Retinal pigment epithelial cell (primary cell): ENCODE data around the gene ARHGEF38.

Source experiments
- DNase-seq: peaks from one replicate; pipeline ENCODE4 v3.0.0-alpha.2; 2010; ENCODE audit warnings: low read depth
- H3K4me3 ChIP-seq: 2 replicates; pipeline ENCODE4 v1.5.1; 2011; ENCODE audit warnings: mild to moderate bottlenecking, low read length, control low read depth, moderate library complexity
- CTCF ChIP-seq: conservative IDR thresholded peaks from 2 replicates; pipeline ENCODE4 v1.5.1; 2011; ENCODE audit warnings: low read depth, low read length, control low read depth, inconsistent platforms

ARHGEF38 gene

GRCh38 chr4:105644257-105644656, 91.8 kb downstream of the ARHGEF38 start:
- no peak for TF ChIP-seq CTCF
- no peak overlapping the region for H3K4me3 ChIP-seq
- no peak for DNase-seq

- TF ChIP-seq CTCF, result no peak
- DNase-seq, result no peak
- H3K4me3 ChIP-seq, result no peak overlapping the region
Observed at GRCh38 chr4:105645440-105645839, 93.0 kb downstream of the ARHGEF38 start.

GRCh38 chr4:105650190-105650589, 97.8 kb downstream of the ARHGEF38 start:
- no peak for DNase-seq
- no peak overlapping the region for H3K4me3 ChIP-seq
- no peak for TF ChIP-seq CTCF

GRCh38 chr4:105651884-105652283, 99.5 kb downstream of the ARHGEF38 start:
- TF ChIP-seq CTCF, result no peak
- H3K4me3 ChIP-seq, result no peak overlapping the region
- DNase-seq, result no peak

- no peak for TF ChIP-seq CTCF
- no peak for DNase-seq
- H3K4me3 ChIP-seq, result no peak overlapping the region
Observed at GRCh38 chr4:105652286-105652888, 100.0 kb downstream of the ARHGEF38 start.

- TF ChIP-seq CTCF, result no peak
- DNase-seq, result no peak
- no peak overlapping the region for H3K4me3 ChIP-seq
Observed at GRCh38 chr4:105657117-105657765, 104.8 kb downstream of the ARHGEF38 start.

- H3K4me3 ChIP-seq, result no peak overlapping the region
- no peak for DNase-seq
- no peak for TF ChIP-seq CTCF
Observed at GRCh38 chr4:105659190-105659589, 106.8 kb downstream of the ARHGEF38 start.
